Activated CD8-positive, alpha-beta memory T cell treated with anti-CD3 and anti-CD28 coated beads, Interleukin-2, amount 10 ng/mL, durations not matched to agents 7 days and 5 days (primary cell): ENCODE results near the gene SPAG9. TPM values are rescaled to one million over a fixed set of nuclear protein-coding genes. Genes with fewer than 3 reads are reported as not detected.

Source experiments
- ATAC-seq: fragments of 150-1000 bp; cut with Tn5 transposase; one replicate; pipeline ENCODE4 v1.10.0; 2021; ENCODE audit warnings: moderate library complexity
- CTCF ChIA-PET: fragments of 350-600 bp; sonication (Branson Sonifier 250); formaldehyde crosslinking; loops from one replicate; lab custom pipeline; 2021; ENCODE audit warnings: antibody characterized with exemption; lab: Charles Lee
- DNase-seq: peaks from one replicate; pipeline ENCODE4 v3.0.0-alpha.2; 2020
- H3K27ac Mint-ChIP-seq: one replicate; pipeline ENCODE4 v1.8.0; 2021; ENCODE audit warnings: mild to moderate bottlenecking, mixed read lengths
- H3K27me3 Mint-ChIP-seq: one replicate; pipeline ENCODE4 v1.8.0; 2021; ENCODE audit warnings: mixed read lengths
- H3K36me3 Mint-ChIP-seq: one replicate; pipeline ENCODE4 v1.8.0; 2021; ENCODE audit warnings: mild to moderate bottlenecking, mixed read lengths
- H3K4me1 Mint-ChIP-seq: one replicate; pipeline ENCODE4 v1.8.0; 2021; ENCODE audit warnings: mixed read lengths
- H3K4me3 Mint-ChIP-seq: one replicate; pipeline ENCODE4 v1.8.0; 2021; ENCODE audit warnings: mild to moderate bottlenecking, moderate library complexity, mixed read lengths
- H3K9me3 Mint-ChIP-seq: one replicate; pipeline ENCODE4 v1.8.0; 2022; ENCODE audit warnings: low read depth, mixed read lengths
- total RNA-seq, 2 experiments: library from RNA; stranded (reverse); gene quantifications; one replicate each; pipeline ENCODE4 v1.2.3, GENCODE V29; 2021

SPAG9 gene
- total RNA-seq, 2 experiments from 2014 or later: 49.0 to 53.8 TPM

DNA sequence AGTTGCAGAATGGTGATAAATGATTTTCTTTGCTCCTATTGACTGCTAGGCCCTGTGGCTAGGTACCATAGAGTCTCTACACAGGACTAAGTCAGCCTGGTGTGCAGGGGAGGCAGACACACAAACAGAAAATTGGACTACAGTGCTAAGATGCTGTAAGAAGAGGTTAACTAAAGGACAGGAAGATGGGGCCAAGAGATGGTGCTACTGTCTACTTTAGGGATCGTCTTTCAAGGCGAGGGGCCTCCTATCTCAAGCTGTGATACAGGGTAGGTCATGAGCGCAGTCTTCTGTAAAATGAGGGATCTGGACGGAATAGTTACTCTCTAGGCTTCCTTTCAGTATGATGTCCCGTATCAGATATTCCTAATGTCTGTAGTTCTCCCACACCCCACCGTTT is 33.5 kb upstream of the SPAG9 start:
- Mint-ChIP-seq H3K27me3 (no peaks in the 10 kb centered on the region), H3K4me3 (no peak overlapping the region), H3K27ac (no peak overlapping the region), H3K36me3 (peaks cover 21% of the 10 kb centered on the region), H3K4me1 (peaks cover 26% of the 10 kb centered on the region), H3K9me3 (no peaks in the 10 kb centered on the region)
- ATAC-seq: no peak
- CTCF ChIA-PET: interaction anchor here (1.6 to 4.9 kb wide), 7 partner anchors 8 to 345 kb away, joined by 3 to 78 read pairs (median 8); partner anchors contain the start of gene NME2
- no peak for DNase-seq

DNA sequence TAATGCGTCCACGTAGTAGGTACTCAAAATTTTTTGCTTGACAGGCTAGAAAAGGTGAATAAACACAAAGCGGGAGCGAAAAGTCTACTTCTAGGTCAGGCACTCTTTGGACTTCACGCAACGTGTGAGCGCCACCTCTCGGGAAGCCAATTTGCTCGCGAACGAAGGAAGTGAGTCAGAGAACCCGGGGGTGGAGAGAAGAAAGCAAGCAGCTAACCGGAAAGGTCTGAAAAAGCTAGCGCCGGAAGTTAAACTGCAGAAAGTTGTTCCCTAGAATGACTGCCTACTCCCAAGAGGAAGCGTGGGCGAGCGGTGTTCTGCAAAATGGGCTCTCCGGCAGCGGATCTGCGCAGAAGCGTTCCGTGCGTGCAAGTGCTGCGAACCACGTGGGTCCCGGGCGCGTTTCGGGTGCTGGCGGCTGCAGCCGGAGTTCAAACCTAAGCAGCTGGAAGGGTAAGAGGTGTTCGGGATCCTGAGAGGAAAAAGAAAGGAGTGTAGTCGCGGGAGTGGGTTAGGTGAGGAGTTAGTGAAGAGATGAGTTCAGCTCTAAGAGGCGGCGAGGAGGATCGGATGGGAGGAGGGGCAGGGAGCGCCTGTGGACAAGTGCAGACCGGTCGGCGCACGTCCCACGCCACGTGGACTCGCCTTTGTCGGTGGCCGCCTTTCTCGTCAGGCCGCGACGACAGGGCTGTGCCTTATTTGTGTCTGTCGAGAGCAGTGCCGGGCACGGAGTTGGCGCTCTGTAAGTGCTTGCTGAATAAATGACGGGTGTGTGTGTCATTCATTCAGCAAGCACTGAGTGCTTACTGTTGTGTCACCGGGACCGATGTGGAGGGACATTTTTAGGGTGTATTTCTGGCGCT is 32.8 kb upstream of the SPAG9 start, which contains the start of gene NME1:
Gene NME1, plus strand, starts transcription at position 350 of the 863 bp plus-strand sequence. CDS start 2,096 bp downstream, outside the sequence.
- peak; percentile 94 for ATAC-seq
- H3K4me1 Mint-ChIP-seq: peaks cover 22% of the 10 kb centered on the region
- H3K27me3 Mint-ChIP-seq: no peaks in the 10 kb centered on the region
- DNase-seq: peak; percentile 98
- peaks cover 17% of the 10 kb centered on the region for H3K36me3 Mint-ChIP-seq
- CTCF ChIA-PET: interaction anchor here (0.6 to 4.9 kb wide), 35 partner anchors 9 to 448 kb away, joined by 3 to 78 read pairs (median 4); partner anchors contain the start of genes NME2 and SPAG9
- H3K27ac Mint-ChIP-seq: no peak within 1 kb of the TSS
- H3K9me3 Mint-ChIP-seq: no peaks in the 10 kb centered on the region
- H3K4me3 Mint-ChIP-seq: no peak within 1 kb of the TSS

DNA sequence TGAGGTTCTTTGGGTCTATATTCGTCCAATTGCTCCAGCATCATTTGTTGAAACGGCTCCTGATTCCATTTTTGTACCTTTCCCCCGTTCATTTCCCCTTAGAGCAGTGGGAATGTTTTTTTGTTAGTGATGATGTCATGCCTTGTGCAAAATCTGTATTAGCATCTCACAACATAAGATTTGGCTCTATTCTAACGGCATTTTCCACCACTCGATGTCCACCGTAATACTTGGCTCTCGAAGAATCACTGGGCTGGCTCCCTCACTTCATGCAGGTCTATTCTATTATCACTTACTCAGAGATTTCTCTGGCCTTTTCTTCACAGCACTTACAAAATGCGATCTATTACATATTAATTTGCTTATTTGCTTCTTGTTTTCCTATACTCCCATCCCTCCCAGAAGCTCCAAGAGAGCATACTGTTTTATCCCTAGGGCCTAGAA is 32.1 kb upstream of the SPAG9 start:
- Mint-ChIP-seq H3K27me3 (no peaks in the 10 kb centered on the region), H3K4me1 (peaks cover 25% of the 10 kb centered on the region), H3K27ac (no peak overlapping the region), H3K4me3 (no peak overlapping the region), H3K9me3 (no peaks in the 10 kb centered on the region), H3K36me3 (peaks cover 15% of the 10 kb centered on the region)
- ATAC-seq (no peak), DNase-seq (no peak)
- CTCF ChIA-PET: interaction anchor here (0.6 to 4.9 kb wide), 28 partner anchors 10 to 448 kb away, joined by 3 to 78 read pairs (median 4); partner anchors contain the start of genes NME2 and SPAG9

DNA sequence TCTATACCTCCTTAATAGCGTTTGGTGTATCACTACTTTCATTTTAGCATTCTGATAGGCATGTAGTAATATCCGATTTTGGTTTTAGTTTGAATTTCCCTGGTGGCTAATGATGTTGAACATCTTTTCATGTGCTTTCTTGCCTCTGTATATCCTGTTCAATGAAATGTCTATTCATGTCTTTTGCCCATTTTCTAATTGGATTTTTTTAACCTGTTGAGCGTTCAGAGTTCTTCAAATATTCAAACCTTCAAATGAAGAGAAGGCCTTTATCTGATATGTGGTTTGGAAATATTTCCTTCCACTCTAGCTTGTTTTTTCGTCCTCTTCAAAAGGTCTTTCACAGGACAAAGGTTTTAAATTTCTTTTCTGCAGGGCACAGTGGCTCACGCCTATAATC is 30.3 kb upstream of the SPAG9 start:
- Mint-ChIP-seq H3K27ac (no peak overlapping the region), H3K9me3 (no peaks in the 10 kb centered on the region), H3K4me1 (peaks cover 21% of the 10 kb centered on the region), H3K36me3 (peaks cover 5% of the 10 kb centered on the region), H3K27me3 (no peaks in the 10 kb centered on the region), H3K4me3 (no peak overlapping the region)
- CTCF ChIA-PET: interaction anchor here (4.9 kb wide), 1 partner anchor 149 kb away, joined by 78 read pairs; no protein-coding TSS in a partner anchor
- ATAC-seq: no peak
- no peak for DNase-seq

DNA sequence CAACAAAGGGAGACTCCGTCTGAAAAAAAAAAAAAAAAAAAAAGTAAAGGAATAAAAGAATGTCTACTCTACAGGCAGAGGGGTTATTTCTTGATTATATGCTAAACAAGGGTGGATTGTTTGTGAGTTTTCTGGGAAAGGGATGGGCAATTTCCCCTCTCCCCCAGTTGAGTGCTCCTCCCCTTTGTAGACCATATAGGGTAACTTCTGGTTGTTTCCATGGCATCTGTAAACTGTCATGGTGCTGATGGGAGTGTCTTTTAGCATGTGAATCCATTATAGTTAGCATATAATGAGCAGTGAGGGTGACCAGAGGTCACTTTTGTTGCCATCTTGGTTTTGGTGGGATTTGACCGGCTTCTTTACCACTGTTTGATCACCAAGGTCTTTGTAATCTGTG is 28.5 kb upstream of the SPAG9 start:
- CTCF ChIA-PET: no interaction called here
- peaks cover 11% of the 10 kb centered on the region for H3K4me1 Mint-ChIP-seq
- no peak overlapping the region for H3K27ac Mint-ChIP-seq
- no peaks in the 10 kb centered on the region for H3K27me3 Mint-ChIP-seq
- H3K36me3 Mint-ChIP-seq: no peaks in the 10 kb centered on the region
- DNase-seq (no peak), ATAC-seq (no peak)
- no peak overlapping the region for H3K4me3 Mint-ChIP-seq
- no peaks in the 10 kb centered on the region for H3K9me3 Mint-ChIP-seq

DNA sequence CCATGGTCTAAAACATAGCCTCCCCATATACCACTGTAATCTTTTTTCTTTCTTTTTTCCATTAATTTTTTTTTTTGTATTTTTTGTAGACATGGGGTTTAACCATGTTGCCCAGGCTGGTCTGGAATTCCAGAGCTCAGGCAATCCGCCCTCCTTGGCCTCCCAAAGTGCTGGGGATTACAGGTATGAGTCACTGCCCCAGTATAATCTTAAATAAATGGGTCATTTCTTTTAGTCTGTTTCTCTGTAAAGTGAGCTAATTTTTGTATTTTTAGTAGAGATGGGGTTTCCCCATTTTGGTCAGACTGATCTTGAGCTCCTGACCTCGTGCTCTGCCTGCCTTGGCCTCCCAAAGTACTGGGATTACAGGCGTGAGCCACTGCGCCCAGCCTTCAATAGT is 27.0 kb upstream of the SPAG9 start:
- CTCF ChIA-PET: interaction anchor here (1.8 kb wide), 1 partner anchor 146 kb away, joined by 6 read pairs; no protein-coding TSS in a partner anchor
- Mint-ChIP-seq H3K36me3 (no peaks in the 10 kb centered on the region), H3K4me3 (no peak overlapping the region), H3K4me1 (peaks cover 11% of the 10 kb centered on the region), H3K27ac (no peak overlapping the region), H3K9me3 (no peaks in the 10 kb centered on the region), H3K27me3 (no peaks in the 10 kb centered on the region)
- ATAC-seq (peak; percentile 16), DNase-seq (no peak)

DNA sequence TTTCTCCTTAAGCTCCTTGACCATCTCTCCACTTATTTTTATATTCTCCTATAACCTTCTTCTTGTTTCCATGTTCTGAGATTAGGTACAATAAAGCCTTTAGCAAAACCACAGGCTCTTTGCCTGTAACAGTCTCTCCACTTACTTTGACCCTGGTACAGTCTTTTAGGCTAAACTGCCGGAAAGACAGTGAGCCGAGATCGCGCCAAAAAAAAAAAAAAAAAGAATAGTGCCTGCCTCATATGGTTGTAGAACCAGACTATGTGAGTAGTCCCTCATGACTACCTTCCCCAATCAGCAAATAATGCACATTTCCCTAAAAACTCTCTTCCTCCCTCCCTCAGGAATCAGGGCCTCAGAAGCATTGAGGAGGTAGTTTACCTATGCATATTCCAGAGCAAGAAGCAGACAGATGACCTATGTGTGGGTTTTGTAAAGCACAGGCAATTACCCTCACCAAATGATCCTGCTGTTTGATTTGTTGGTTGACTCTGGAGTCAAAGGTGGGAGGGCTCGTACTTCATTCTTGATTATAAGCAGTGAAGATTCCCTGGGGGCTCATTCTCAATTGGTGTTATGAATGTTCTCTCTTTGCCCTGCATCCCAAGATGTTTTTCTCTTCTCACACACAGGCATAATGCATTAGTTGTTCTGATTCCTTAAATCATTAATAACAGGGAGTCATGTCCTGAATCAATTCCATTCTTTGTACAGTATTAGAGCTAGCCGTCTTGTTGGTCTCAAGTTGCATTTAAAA is 23.8 kb upstream of the SPAG9 start:
- no peak overlapping the region for H3K4me3 Mint-ChIP-seq
- ATAC-seq: no peak
- CTCF ChIA-PET: no interaction called here

DNA sequence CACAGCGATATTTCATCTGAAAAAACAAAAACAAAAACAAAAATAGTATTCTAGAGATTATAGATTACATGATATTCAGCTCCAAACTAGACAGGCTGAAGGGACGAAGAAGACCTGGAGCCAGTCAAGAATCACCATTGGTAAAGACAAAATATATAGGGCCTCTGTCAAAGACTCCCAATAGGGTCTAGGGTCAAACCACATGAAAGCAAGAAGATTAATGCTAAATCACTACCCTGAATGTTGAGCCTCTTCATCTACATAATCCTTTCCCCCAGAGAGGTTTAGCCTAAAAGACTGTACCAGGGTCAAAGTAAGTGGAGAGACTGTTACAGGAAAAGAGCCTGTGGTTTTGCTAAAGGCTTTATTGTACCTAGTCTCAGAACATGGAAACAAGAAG is 21.9 kb upstream of the SPAG9 start:
- H3K9me3 Mint-ChIP-seq: no peaks in the 10 kb centered on the region
- no peak overlapping the region for H3K27ac Mint-ChIP-seq
- ATAC-seq: no peak
- no peaks in the 10 kb centered on the region for H3K36me3 Mint-ChIP-seq
- DNase-seq: no peak
- CTCF ChIA-PET: no interaction called here
- H3K4me1 Mint-ChIP-seq: peaks cover 5% of the 10 kb centered on the region
- no peak overlapping the region for H3K4me3 Mint-ChIP-seq
- H3K27me3 Mint-ChIP-seq: no peaks in the 10 kb centered on the region

More for the DNA sequence above, 23.8 kb upstream of the SPAG9 start:
- Mint-ChIP-seq H3K27me3 (no peaks in the 10 kb centered on the region), H3K9me3 (no peaks in the 10 kb centered on the region), H3K4me1 (peaks cover 9% of the 10 kb centered on the region), H3K36me3 (no peaks in the 10 kb centered on the region), H3K27ac (no peak overlapping the region)
- DNase-seq: no peak

DNA sequence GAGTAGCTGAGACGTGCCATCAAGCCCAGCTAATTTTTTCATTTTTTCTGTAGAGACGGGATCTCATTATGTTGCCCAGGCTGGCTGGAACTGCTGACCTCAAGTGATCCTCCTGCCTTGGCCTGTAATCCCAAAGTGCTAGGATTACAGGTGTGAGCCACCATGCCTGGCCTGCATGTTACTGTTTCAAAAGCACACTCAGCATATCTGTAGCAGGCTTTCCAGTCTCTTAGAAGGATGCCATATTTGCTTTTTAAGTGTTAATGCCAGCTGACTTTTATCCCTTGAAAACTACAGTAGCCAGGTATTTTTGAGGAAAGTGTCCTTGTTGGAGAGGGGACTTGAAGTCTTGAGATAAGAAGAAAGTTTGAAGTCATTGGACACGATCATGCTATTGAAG is 15.3 kb upstream of the SPAG9 start:
- Mint-ChIP-seq H3K9me3 (no peaks in the 10 kb centered on the region), H3K27me3 (no peaks in the 10 kb centered on the region), H3K27ac (no peak overlapping the region), H3K36me3 (peaks cover 2% of the 10 kb centered on the region), H3K4me1 (peaks cover 9% of the 10 kb centered on the region), H3K4me3 (no peak overlapping the region)
- no peak for DNase-seq
- CTCF ChIA-PET: interaction anchor here (1.2 to 1.4 kb wide), 2 partner anchors 16 to 137 kb away, joined by 3 read pairs; partner anchors contain the start of gene SPAG9
- ATAC-seq: no peak

DNA sequence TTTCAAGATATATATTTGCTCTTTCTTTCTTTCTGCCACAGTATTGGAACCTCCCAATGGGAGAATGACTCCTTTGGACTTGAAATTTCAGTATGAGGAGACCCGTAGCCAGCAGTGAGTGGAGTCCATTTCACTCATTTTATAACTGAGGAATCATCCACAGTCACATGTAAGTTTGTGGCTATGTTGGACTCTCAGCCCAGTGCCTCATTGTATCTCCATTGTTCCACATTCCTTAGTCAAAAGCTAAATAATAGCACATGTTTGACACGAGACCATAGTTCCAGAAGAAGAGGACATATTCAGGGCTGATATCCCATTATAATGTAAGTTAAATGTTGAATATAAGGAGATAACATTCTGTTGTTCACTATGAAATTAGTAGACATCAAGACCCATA is 12.7 kb upstream of the SPAG9 start:
- H3K36me3 Mint-ChIP-seq: peaks cover 2% of the 10 kb centered on the region
- CTCF ChIA-PET: no interaction called here
- no peak overlapping the region for H3K4me3 Mint-ChIP-seq
- ATAC-seq (no peak), DNase-seq (no peak)
- no peak overlapping the region for H3K27ac Mint-ChIP-seq
- H3K4me1 Mint-ChIP-seq: peaks cover 9% of the 10 kb centered on the region
- no peaks in the 10 kb centered on the region for H3K9me3 Mint-ChIP-seq
- no peaks in the 10 kb centered on the region for H3K27me3 Mint-ChIP-seq

DNA sequence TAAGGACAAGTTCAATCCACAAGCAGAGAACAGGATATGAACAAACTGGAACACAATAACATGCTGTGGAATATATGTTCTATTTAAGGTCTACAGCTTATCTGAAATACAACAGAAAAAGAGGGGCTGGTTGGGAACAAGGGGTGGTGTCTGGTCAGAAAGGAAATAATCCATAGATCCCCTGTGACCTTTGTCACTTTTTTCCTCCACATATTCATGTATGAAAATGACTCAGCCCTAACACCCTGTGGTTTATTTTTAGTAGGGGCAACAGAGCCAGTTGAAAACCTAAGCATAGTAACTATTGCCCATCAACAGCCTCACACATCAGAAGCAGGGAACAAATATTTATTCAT is 12.3 kb upstream of the SPAG9 start:
- peak; percentile 65 for ATAC-seq
- peaks cover 2% of the 10 kb centered on the region for H3K36me3 Mint-ChIP-seq
- DNase-seq: no peak
- H3K4me3 Mint-ChIP-seq: no peak overlapping the region
- no peaks in the 10 kb centered on the region for H3K9me3 Mint-ChIP-seq
- H3K27ac Mint-ChIP-seq: no peak overlapping the region
- H3K27me3 Mint-ChIP-seq: no peaks in the 10 kb centered on the region
- CTCF ChIA-PET: interaction anchor here (1.1 to 1.4 kb wide), 2 partner anchors 20 to 129 kb away, joined by 3 read pairs; partner anchors contain the start of gene NME1
- peaks cover 9% of the 10 kb centered on the region for H3K4me1 Mint-ChIP-seq

DNA sequence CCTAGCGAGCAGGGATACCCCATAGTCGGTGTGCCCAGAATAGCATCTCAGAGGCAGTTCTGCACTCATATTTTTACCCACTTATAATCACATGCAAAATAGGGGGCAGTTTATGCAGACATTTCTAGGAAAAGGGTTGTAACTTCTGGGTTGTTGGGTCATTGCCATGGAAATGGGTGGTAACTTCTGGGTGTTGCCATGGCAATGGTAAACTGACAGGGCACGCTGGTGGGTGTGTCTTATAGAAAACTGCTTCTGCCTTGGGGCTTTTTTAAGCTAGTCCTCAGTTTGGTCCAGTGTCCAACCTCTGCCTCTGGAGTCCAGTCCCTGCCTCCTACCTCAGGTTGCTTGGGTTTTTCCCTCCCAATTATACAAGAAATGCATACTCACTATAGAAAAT is 7.4 kb upstream of the SPAG9 start:
- H3K36me3 Mint-ChIP-seq: no peaks in the 10 kb centered on the region
- CTCF ChIA-PET: interaction anchor here (1.0 to 1.7 kb wide), 2 partner anchors 25 to 127 kb away, joined by 3 to 4 read pairs; partner anchors contain the start of gene NME1
- peak; percentile 16 for ATAC-seq
- H3K4me1 Mint-ChIP-seq: peaks cover 5% of the 10 kb centered on the region
- H3K9me3 Mint-ChIP-seq: no peaks in the 10 kb centered on the region
- no peak overlapping the region for H3K27ac Mint-ChIP-seq
- H3K4me3 Mint-ChIP-seq: no peak overlapping the region
- H3K27me3 Mint-ChIP-seq: no peaks in the 10 kb centered on the region
- no peak for DNase-seq
